Stimulated activated CD4-positive, alpha-beta T cell treated with anti-CD3 and anti-CD28 coated beads, Interleukin-1b, Interleukin-23, amount 100 ng/mL, for 4 hours (primary cell): ENCODE results near the gene TEF.
"Not testable (repeated sequence)": the region's sequence is repeated elsewhere in the genome, so short reads cannot be mapped to it uniquely, and the experiment has no call there.

Experiments used
- DNase-seq, 2 donors: peaks; one replicate each; pipeline ENCODE4 v3.0.0-alpha.2; 2020; ENCODE audit warnings: low read depth in 2 of 2

The TEF gene

GRCh38 chr22:41425660-41426365 lies 44.1 kb downstream of the TEF start:
- no peak for DNase-seq

GRCh38 chr22:41429232-41429950 lies 47.6 kb downstream of the TEF start:
- DNase-seq: no peak

GRCh38 chr22:41429951-41430332 lies 48.2 kb downstream of the TEF start:
- DNase-seq: no peak

GRCh38 chr22:41431656-41432055 lies 49.9 kb downstream of the TEF start:
- no peak for DNase-seq

- not testable (repeated sequence) for DNase-seq
These were observed 51.7 kb downstream of the TEF start for GRCh38 chr22:41433480-41433879.

GRCh38 chr22:41434361-41435003 lies 52.7 kb downstream of the TEF start:
- DNase-seq: not testable (repeated sequence)

- no peak for DNase-seq
These were observed 53.8 kb downstream of the TEF start for GRCh38 chr22:41435560-41435959.

GRCh38 chr22:41436322-41437113 lies 54.8 kb downstream of the TEF start:
- DNase-seq: no peak

GRCh38 chr22:41437198-41437597 lies 55.5 kb downstream of the TEF start:
- DNase-seq: no peak

GRCh38 chr22:41440511-41440910 lies 58.8 kb downstream of the TEF start:
- DNase-seq: not testable (repeated sequence)

- no peak for DNase-seq
These were observed 60.6 kb downstream of the TEF start for GRCh38 chr22:41442240-41442792.

GRCh38 chr22:41444360-41445128 lies 62.8 kb downstream of the TEF start:
- peak; percentile 78 to 80 for DNase-seq

- DNase-seq: no peak
These were observed 63.7 kb downstream of the TEF start for GRCh38 chr22:41445129-41446056.

GRCh38 chr22:41446057-41446501 lies 64.3 kb downstream of the TEF start:
- peak in 1 of 2 donors; percentile 11 for DNase-seq

GRCh38 chr22:41446639-41447434 lies 65.1 kb downstream of the TEF start, which contains the start of gene TOB2:
Gene TOB2 (minus strand): TSS chr22:41446801. CDS start chr22:41437345, 9,456 bp downstream.
- DNase-seq: peak; percentile 89 to 93

- peak; percentile 31 to 55 for DNase-seq
These were observed 65.9 kb downstream of the TEF start for GRCh38 chr22:41447435-41448188.

GRCh38 chr22:41448189-41448808 lies 66.6 kb downstream of the TEF start:
- DNase-seq: peak; percentile 80 to 82
